Bronchial epithelial cell (primary cell): ENCODE results near the gene ZNF697. TPM values are rescaled to one million over a fixed set of nuclear protein-coding genes. Genes with fewer than 3 reads are reported as not detected.
A peak's percentile ranks its signal among the peaks of the same experiment; 100 is the strongest.

Experiments
- DNase-seq: peaks from one replicate; pipeline ENCODE4 v3.0.0-alpha.2; 2010; ENCODE audit warnings: low read depth
- FAIRE-seq: peaks from 2 replicates; lab custom pipeline; 2011; peaks lifted over from hg19 to GRCh38; lab: Jason Lieb, UNC
- H3K27me3 ChIP-seq: 2 replicates; pipeline ENCODE4 v1.5.1; 2011; ENCODE audit warnings: low read length; ENCODE audit not compliant: control insufficient read depth, insufficient read depth
- H3K36me3 ChIP-seq: 2 replicates; pipeline ENCODE4 v1.5.1; 2011; ENCODE audit warnings: low read length; ENCODE audit not compliant: control insufficient read depth, insufficient read depth
- H3K4me3 ChIP-seq: 2 replicates; pipeline ENCODE4 v1.5.1; 2011; ENCODE audit warnings: mild to moderate bottlenecking, low read depth, low read length, control low read depth
- CTCF ChIP-seq: IDR thresholded peaks from 2 replicates; pipeline ENCODE4 v1.5.1; 2011; ENCODE audit warnings: mild to moderate bottlenecking, moderate library complexity, low read length, control low read depth, inconsistent platforms; ENCODE audit not compliant: insufficient read depth, severe bottlenecking
- total RNA-seq: library from RNA; depleted of rRNA; stranded (reverse); fragments of >200 nt; gene quantifications from 2 replicates; pipeline ENCODE4 v1.2.1, GENCODE V29; 2014

Gene ZNF697
- total RNA-seq, 1 donor from 2014 or later = 5.5 TPM

GRCh38 chr1:119635811-119636390 lies 12.2 kb downstream of the ZNF697 start:
- no peak for TF ChIP-seq CTCF
- FAIRE-seq = no peak
- Histone ChIP-seq H3K27me3 (no peaks in the 10 kb centered on the region), H3K36me3 (no peaks in the 10 kb centered on the region), H3K4me3 (no peak overlapping the region)
- peak; percentile 44 for DNase-seq

GRCh38 chr1:119634016-119634415 lies 14.1 kb downstream of the ZNF697 start:
- Histone ChIP-seq H3K27me3 (no peaks in the 10 kb centered on the region), H3K36me3 (no peaks in the 10 kb centered on the region), H3K4me3 (no peak overlapping the region)
- DNase-seq = no peak
- TF ChIP-seq CTCF = no peak
- no peak for FAIRE-seq

- FAIRE-seq = no peak
- Histone ChIP-seq H3K4me3 (no peak overlapping the region), H3K36me3 (no peaks in the 10 kb centered on the region), H3K27me3 (no peaks in the 10 kb centered on the region)
- DNase-seq = no peak
- no peak for TF ChIP-seq CTCF
These were observed 14.5 kb downstream of the ZNF697 start for GRCh38 chr1:119633575-119633974.

GRCh38 chr1:119632841-119633240 lies 15.2 kb downstream of the ZNF697 start:
- FAIRE-seq = no peak
- no peak for DNase-seq

GRCh38 chr1:119632103-119632490 lies 16.0 kb downstream of the ZNF697 start:
- FAIRE-seq (no peak), DNase-seq (no peak)
- H3K36me3 ChIP-seq = no peaks in the 10 kb centered on the region
- TF ChIP-seq CTCF = no peak
- no peaks in the 10 kb centered on the region for H3K27me3 ChIP-seq
- no peak overlapping the region for H3K4me3 ChIP-seq

More at GRCh38 chr1:119632841-119633240, 15.2 kb downstream of the ZNF697 start:
- no peak overlapping the region for H3K4me3 ChIP-seq
- H3K27me3 ChIP-seq = no peaks in the 10 kb centered on the region
- no peaks in the 10 kb centered on the region for H3K36me3 ChIP-seq
- no peak for TF ChIP-seq CTCF
